Uterus (tissue), 2 donors: ENCODE results near the gene NEB.

ENCODE experiments used
- POLR2A ChIP-seq, 2 donors: fragments of 450-650 bp; IDR thresholded peaks; one replicate each; pipeline ENCODE4 v1.6.1; 2016; ENCODE audit warnings: antibody characterized with exemption in 2 of 2, mild to moderate bottlenecking in 1 of 2, moderate library complexity in 1 of 2
- TF ChIP-seq, protein P1 (sequence below), 4 experiments: fragments of 200-600 bp in 2 of 4; fragments of 450-650 bp in 2 of 4; sonication (generic) in 2 of 4; IDR thresholded peaks; one replicate each; pipeline ENCODE4 v1.5.1; 2016 to 2019; ENCODE audit warnings: antibody characterized with exemption in 4 of 4, mild to moderate bottlenecking in 2 of 4, moderate library complexity in 1 of 4

DNA sequence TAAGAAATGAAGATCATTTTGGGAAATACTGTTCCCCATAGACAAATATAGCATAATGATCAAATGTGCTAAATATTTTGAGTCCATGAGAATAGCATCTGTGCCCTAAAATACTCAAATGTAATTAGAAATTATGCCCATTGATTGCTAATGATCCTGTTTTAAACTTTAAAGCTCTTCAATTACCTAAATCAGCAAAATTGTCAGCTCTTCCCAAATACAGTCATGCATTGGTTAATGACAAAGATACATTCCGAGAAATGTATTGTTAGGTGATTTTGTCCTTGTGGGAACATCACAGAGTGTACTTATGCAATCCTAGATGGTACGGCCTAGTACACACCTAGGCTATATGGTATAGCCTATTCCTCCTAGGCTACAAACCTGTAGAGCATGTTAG is 89.7 kb downstream of the NEB start:
- TF ChIP-seq, protein P1, sequence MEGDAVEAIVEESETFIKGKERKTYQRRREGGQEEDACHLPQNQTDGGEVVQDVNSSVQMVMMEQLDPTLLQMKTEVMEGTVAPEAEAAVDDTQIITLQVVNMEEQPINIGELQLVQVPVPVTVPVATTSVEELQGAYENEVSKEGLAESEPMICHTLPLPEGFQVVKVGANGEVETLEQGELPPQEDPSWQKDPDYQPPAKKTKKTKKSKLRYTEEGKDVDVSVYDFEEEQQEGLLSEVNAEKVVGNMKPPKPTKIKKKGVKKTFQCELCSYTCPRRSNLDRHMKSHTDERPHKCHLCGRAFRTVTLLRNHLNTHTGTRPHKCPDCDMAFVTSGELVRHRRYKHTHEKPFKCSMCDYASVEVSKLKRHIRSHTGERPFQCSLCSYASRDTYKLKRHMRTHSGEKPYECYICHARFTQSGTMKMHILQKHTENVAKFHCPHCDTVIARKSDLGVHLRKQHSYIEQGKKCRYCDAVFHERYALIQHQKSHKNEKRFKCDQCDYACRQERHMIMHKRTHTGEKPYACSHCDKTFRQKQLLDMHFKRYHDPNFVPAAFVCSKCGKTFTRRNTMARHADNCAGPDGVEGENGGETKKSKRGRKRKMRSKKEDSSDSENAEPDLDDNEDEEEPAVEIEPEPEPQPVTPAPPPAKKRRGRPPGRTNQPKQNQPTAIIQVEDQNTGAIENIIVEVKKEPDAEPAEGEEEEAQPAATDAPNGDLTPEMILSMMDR (IDR thresholded peaks at IDR 0.05) = no peak
- TF ChIP-seq POLR2A (IDR thresholded peaks at IDR 0.05) = no peak
